ENCODE data around the gene MAP6. TPM values are rescaled to one million over a fixed set of nuclear protein-coding genes. Genes with fewer than 3 reads are reported as not detected.

MAP6 gene
- total RNA-seq, result 0.38 and 1.4 TPM in 2 replicates

DNA sequence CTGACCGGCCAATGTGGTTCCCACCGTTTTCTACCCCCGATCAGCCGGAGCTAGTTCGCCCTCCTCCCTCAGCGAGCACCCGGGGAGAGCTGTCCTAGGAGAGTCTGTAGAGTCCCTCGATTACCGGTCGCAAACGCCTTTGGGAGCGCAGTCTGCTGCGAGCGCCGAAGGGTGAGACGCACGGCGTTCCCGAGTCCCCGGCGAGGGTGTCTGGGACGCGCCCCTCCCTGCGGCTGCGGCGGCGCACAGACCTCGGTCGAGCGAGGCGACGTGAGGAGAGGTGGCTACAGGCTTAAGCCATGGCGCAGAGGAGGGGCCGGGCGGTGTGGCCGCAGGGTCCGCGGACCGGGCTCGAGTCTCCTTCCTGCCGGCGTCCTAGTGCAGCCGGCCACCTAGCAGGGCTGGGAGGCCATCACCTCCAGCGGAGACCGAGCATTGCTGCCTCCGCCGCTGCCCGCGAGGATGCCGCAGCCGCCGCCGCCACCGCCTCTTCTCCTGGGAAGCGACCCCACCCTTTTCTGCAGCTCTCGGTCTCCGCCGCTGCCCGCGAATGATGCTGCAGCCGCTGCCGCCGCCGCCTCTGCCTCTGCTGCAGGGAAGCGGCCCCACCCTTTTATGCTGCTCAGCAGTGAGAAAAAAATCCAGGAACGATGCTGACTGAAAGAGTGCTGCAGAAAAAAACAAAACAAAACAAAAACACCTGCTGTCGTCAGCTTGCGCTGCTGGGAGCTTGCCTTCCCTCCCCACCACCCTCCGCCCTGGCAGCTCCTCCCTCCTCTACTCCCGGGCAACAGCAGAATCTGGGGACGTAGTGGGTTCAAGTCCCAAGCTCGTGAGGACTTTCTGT, at the start of gene MAP6:
MAP6 (minus strand) TSS at position 588 of the 847 bp plus-strand sequence. CDS start 669 bp downstream, outside the sequence.

DNA sequence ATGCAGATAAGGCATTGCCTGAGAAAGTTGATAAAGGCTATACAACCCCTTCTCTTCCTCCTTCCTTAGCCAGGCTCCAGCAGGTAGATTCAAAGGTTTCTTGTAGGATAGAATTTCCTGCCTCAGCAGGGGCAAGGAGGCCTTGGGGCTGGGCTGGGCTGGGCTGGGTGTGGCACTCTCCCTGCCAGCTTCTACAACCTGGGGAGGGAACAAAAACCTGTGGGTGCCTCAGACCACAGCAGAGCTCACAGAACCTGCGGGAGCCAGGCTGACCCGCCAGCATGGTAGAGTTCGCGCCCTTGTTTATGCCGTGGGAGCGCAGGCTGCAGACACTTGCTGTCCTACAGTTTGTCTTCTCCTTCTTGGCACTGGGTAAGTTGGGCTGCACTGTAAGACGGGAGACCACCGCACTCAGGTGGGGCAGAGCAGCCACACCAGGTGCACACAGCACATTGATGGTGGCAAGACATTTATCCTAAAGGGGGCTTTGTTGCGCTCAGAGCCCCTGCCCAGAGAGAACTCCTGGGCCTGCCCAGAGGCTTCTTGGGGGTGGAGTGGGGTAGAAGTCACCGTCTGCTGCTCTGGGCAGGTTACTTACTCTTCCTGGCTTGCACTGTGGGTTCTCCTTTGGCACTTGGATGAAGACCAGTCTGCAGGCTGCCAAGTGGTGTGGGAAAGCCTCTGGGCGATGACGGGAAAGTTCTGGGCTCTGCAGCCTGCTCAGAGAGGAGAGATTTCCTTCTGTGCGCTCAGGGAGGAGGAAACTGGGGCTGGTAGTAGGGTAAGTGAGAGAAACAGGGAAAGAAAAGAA, 49.0 kb upstream of the MAP6 start, which contains the start of gene MOGAT2:
MOGAT2 (plus strand) TSS at position 231 of the 811 bp plus-strand sequence; CDS start at position 282, 51 bp downstream.

DNA sequence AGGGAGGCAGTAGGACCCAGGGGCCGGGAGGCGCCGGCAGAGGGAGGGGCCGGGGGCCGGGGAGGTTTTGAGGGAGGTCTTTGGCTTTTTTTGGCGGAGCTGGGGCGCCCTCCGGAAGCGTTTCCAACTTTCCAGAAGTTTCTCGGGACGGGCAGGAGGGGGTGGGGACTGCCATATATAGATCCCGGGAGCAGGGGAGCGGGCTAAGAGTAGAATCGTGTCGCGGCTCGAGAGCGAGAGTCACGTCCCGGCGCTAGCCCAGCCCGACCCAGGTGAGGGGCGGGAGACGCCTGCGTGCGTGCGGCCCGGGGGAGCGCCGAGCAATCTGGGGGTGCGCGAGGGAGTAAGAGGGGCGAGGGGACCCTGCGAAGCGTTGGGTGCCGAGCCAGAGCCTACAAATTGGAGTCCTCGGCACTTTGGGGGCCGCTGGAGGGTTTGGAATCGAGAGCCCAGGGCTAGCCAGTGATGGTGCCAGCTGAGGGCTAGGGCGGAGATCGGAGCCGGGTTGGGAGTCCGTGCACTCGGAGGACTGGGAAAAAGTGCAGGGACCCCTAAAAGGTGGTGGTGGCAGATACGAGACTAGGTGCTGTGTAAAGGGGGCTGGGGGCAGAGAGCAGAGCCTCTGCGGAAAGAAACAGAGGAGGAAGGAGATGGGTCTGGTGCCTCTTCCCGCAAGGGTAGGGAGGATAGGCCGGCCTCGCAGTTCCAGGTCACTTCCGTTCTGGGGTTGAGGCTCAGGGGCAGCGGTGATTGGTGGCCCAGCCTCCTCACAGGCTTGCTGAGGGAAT, 106.6 kb downstream of the MAP6 start, which contains the start of gene SERPINH1:
SERPINH1 (plus strand) TSS at position 206 of the 788 bp plus-strand sequence. CDS start 4,097 bp downstream, outside the sequence.

Other genes starting within 250 kb of the MAP6 start
- 0.34 and 1.2 TPM in 2 replicates for gene KLHL35, start 235.8 kb downstream of the MAP6 start, total RNA-seq
- gene GDPD5, start 143.1 kb downstream of the MAP6 start, total RNA-seq, result 0.76 and 7.4 TPM in 2 replicates
- 519 and 618 TPM in 2 replicates for gene SERPINH1, start 106.8 kb downstream of the MAP6 start, total RNA-seq
- gene MOGAT2, start 48.8 kb upstream of the MAP6 start, total RNA-seq, result not detected in 2 replicates
- 2.3 and 2.4 TPM in 2 replicates for gene DGAT2, start 99.7 kb upstream of the MAP6 start, total RNA-seq
- gene UVRAG, start 146.2 kb upstream of the MAP6 start, total RNA-seq, result 7.1 and 7.7 TPM in 2 replicates